ENCODE measurements around the gene MYOD1. TPM values are rescaled to one million over a fixed set of nuclear protein-coding genes. Genes with fewer than 3 reads are reported as not detected.

MYOD1 gene
- total RNA-seq, 6 experiments from 2014 or later, result not detected

GRCh38 chr11:17770048-17770652 lies 50.8 kb downstream of the MYOD1 start:
- Histone ChIP-seq H3K27ac (peak overlapping the region in 2 of 3 donors; percentile 31 to 40), H3K9me3 (no peaks in the 10 kb centered on the region), H3K27me3 (no peaks in the 10 kb centered on the region), H3K4me1 (peaks cover 0 to 13% (median 6%) of the 10 kb centered on the region in 4 donors), H3K36me3 (no peaks in the 10 kb centered on the region), H3K4me3 (no peak overlapping the region)
- DNase-seq (peak; percentile 94 to 98 (median 96)), ATAC-seq (peak; percentile 92 to 98 (median 94))
- 17% methylated on average over 2 of the region's 9 CpGs for WGBS (ENCODE audit: insufficient coverage, low coverage, low lambda C conversion rate, missing lambda C conversion rate)
- intact Hi-C loops (cut with DNase I), result no loop called here
- TF ChIP-seq POLR2A (IDR thresholded peaks at IDR 0.05), result no peak
- peak; percentile 40 to 58 (median 55) for TF ChIP-seq CTCF (IDR thresholded peaks at IDR 0.05)

GRCh38 chr11:17770917-17771316 lies 51.5 kb downstream of the MYOD1 start:
- Histone ChIP-seq H3K4me1 (peaks cover 0 to 13% (median 6%) of the 10 kb centered on the region in 4 donors), H3K9me3 (no peaks in the 10 kb centered on the region), H3K27me3 (no peaks in the 10 kb centered on the region), H3K27ac (no peak overlapping the region), H3K4me3 (no peak overlapping the region), H3K36me3 (no peaks in the 10 kb centered on the region)
- ATAC-seq (no peak), DNase-seq (no peak)
- intact Hi-C loops (cut with DNase I), result no loop called here
- no peak for TF ChIP-seq POLR2A (IDR thresholded peaks at IDR 0.05)
- TF ChIP-seq CTCF (IDR thresholded peaks at IDR 0.05), result no peak

GRCh38 chr11:17771415-17771814 lies 52.0 kb downstream of the MYOD1 start:
- intact Hi-C loops (cut with DNase I), result no loop called here
- 86% methylated on average over 12 of the region's 17 CpGs for WGBS (ENCODE audit: insufficient coverage, low coverage, low lambda C conversion rate, missing lambda C conversion rate)
- H3K4me1 ChIP-seq, result peaks cover 0 to 13% (median 6%) of the 10 kb centered on the region in 4 donors
- H3K27me3 ChIP-seq, result no peaks in the 10 kb centered on the region
- no peak overlapping the region for H3K4me3 ChIP-seq
- DNase-seq (peak in 1 of 3 donors; percentile 37), ATAC-seq (no peak)
- TF ChIP-seq POLR2A (IDR thresholded peaks at IDR 0.05) (no peak), CTCF (IDR thresholded peaks at IDR 0.05) (no peak)
- no peaks in the 10 kb centered on the region for H3K9me3 ChIP-seq
- H3K36me3 ChIP-seq, result no peaks in the 10 kb centered on the region
- H3K27ac ChIP-seq, result no peak overlapping the region

Other genes with a start within 250 kb of the MYOD1 start
- 1 to 10 TPM in 2 of 6 experiments, not detected in 4; 1.3 to 1.5 TPM for gene ABCC8, start 242.7 kb upstream of the MYOD1 start, total RNA-seq
- gene USH1C, start 175.2 kb upstream of the MYOD1 start, total RNA-seq, result 1 to 10 TPM in 1 of 6 experiments, under 1 TPM in 5; 0.15 to 1.2 (median 0.58) TPM
- not detected for gene OTOG, start 172.3 kb upstream of the MYOD1 start, total RNA-seq
- not detected for gene KCNC1, start 15.2 kb downstream of the MYOD1 start, total RNA-seq